ENCODE data around the gene APBB2.

DNA sequence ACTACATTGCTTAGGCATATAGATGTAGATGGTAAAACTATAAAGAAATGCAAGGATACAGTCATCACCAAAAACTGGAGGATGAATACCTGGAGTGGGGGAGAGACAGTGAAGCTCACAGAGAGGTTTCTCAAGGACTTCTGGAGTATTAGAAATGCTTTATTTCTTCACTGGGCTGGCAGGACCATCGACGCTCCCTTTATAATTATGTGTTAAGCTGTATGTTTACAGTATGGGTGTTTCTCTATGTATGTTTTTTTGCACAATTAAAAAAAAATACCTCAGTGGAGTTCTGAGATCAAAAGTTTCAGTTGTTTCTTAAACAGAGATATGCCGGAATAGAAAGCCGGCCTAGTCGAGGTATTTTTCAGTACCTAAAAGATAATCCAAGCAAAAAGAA lies 263.3 kb downstream of the APBB2 start:
- TF ChIP-seq, protein P1, sequence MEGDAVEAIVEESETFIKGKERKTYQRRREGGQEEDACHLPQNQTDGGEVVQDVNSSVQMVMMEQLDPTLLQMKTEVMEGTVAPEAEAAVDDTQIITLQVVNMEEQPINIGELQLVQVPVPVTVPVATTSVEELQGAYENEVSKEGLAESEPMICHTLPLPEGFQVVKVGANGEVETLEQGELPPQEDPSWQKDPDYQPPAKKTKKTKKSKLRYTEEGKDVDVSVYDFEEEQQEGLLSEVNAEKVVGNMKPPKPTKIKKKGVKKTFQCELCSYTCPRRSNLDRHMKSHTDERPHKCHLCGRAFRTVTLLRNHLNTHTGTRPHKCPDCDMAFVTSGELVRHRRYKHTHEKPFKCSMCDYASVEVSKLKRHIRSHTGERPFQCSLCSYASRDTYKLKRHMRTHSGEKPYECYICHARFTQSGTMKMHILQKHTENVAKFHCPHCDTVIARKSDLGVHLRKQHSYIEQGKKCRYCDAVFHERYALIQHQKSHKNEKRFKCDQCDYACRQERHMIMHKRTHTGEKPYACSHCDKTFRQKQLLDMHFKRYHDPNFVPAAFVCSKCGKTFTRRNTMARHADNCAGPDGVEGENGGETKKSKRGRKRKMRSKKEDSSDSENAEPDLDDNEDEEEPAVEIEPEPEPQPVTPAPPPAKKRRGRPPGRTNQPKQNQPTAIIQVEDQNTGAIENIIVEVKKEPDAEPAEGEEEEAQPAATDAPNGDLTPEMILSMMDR (IDR thresholded peaks at IDR 0.05) = no peak
- no peak for TF ChIP-seq POLR2A (IDR thresholded peaks at IDR 0.05; ENCODE audit: low read depth)
- TF ChIP-seq POLR2AphosphoS5 (IDR thresholded peaks at IDR 0.05) = no peak
- TF ChIP-seq EP300 (IDR thresholded peaks at IDR 0.05) = no peak

Data from esophagus muscularis mucosa (tissue), 4 donors.